Measurements from ENCODE around the gene FCRLA.

Gene FCRLA

DNA sequence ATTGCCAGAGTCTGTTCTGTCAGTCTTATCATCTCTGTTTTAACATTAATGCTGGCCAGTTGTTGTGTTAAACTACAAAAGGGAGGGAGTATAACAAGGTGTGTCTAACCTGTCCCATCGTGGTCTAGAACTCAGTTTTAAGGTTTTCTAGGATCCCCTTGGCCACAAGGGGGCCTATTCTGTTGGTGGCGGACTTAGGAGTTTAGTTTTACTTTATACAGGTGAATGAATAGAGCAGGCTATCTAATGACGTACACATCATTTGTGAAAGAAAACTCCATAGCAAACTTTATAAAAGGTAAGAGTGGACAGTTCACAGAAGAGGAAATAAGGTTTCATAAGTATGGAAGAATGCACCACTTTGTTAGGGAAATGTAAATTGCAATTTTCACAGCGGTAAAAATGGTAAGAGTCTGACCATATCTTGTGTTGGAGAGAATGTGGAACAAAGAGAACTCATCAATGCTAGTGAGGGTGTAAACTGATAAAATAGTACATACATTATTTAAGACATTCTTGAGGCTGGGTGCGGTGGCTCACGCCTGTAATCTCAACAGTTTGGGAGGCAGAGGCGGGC, 56.6 kb downstream of the FCRLA start:
- H3K27ac Mint-ChIP-seq = peak overlapping the region in 1 of 3 experiments; percentile 64
- no peaks in the 10 kb centered on the region for H3K27me3 Mint-ChIP-seq (ENCODE audit: low read depth)
- H3K4me1 Mint-ChIP-seq = peaks cover 17% of the 10 kb centered on the region
- no peaks in the 10 kb centered on the region for H3K9me3 Mint-ChIP-seq
- peak overlapping the region; percentile 63 to 80 (median 67) for H3K4me3 Mint-ChIP-seq
- TF ChIP-seq CTCF (IDR thresholded peaks at IDR 0.05; ENCODE audit: unreplicated experiment in 3 of 3) = peak; percentile 24 to 29 (median 28)
- peaks cover 7% of the 10 kb centered on the region for H3K36me3 Mint-ChIP-seq (ENCODE audit: low read depth)

Data from nephron (organoid).